Fibroblast of pulmonary artery (primary cell): Measurements from ENCODE around the gene RPTOR.

Experiments used
- DNase-seq: peaks from one replicate; pipeline ENCODE4 v3.0.0-alpha.2; 2010; ENCODE audit warnings: low read depth
- H3K4me3 ChIP-seq: replicated peaks from 2 replicates; pipeline ENCODE4 v1.5.1; 2011; ENCODE audit warnings: low read depth, mild to moderate bottlenecking, control low read depth, low read length, moderate library complexity
- CTCF ChIP-seq: IDR thresholded peaks from 2 replicates; pipeline ENCODE4 v1.5.1; 2011; ENCODE audit warnings: mild to moderate bottlenecking, control low read depth, low read length, inconsistent platforms; ENCODE audit errors: missing control alignments

Gene RPTOR

GRCh38 chr17:81010935-81011334, 466.3 kb downstream of the RPTOR start:
- H3K4me3 ChIP-seq, result no peak overlapping the region
- no peak for TF ChIP-seq CTCF
- DNase-seq, result no peak

DNA sequence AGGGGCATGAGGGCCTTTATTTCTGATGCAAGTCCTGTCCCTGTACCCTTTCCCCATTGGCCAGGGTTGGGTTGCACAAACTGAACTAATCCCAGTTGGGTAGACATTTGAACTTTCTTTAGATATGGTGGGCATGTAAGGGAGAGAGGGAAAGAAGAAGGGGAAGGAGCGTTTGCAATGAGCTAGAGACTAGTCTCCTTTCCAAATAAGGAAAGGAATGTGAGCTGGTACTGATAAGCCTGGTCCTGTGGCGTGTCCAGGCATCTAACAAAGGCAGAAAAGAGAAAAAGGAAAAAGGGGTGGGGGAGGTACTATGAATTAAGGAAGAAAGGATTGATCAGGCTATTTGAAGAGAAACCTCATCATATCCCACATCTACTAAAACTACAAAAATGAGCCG, 467.3 kb downstream of the RPTOR start:
- H3K4me3 ChIP-seq, result no peak overlapping the region
- no peak for TF ChIP-seq CTCF
- peak; percentile 54 for DNase-seq

- DNase-seq, result no peak
- no peak for TF ChIP-seq CTCF
- H3K4me3 ChIP-seq, result no peak overlapping the region
These were observed 468.2 kb downstream of the RPTOR start for GRCh38 chr17:81012574-81013447.

- DNase-seq, result no peak
These were observed 469.0 kb downstream of the RPTOR start for GRCh38 chr17:81013642-81014041.

DNA sequence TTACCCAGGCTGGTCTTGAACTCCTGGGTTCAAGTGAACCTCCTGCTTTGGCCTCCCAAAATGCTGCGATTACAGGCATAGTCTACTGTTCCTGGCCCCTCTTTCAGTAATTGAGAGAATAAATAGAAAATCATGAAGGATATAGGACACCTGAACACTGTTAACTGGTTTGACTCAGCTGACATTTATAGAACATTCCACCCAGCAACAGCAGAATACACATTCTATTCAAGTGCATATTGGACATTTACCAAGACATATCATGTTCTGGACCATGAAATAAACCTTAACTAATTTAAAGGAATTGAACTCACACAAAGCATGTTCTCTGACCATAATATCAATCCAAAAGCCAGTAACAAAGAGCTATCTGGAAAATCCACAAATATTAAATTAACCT, 470.5 kb downstream of the RPTOR start:
- no peak overlapping the region for H3K4me3 ChIP-seq
- no peak for DNase-seq
- TF ChIP-seq CTCF, result no peak

More at GRCh38 chr17:81013642-81014041, 469.0 kb downstream of the RPTOR start:
- no peak overlapping the region for H3K4me3 ChIP-seq
- no peak for TF ChIP-seq CTCF
